Gastrocnemius medialis (tissue), 4 donors: ENCODE measurements around the gene NDST3. TPM values are rescaled to one million over a fixed set of nuclear protein-coding genes. Genes with fewer than 3 reads are reported as not detected.

Source experiments
- ATAC-seq, 2 donors: fragments of 150-250 bp; one replicate each; pipeline ENCODE4 v1.9.1; 2016
- DNase-seq, 2 donors: peaks; one replicate each; pipeline ENCODE4 v3.0.0-alpha.2; 2019
- H3K27ac ChIP-seq, 4 donors: fragments of 200-600 bp; sonication (generic); 1 replicate in 1 of 4; 2 replicates in 3 of 4; pipeline ENCODE4 v1.5.1; 2016 to 2018; ENCODE audit warnings: mild to moderate bottlenecking in 2 of 4, moderate library complexity in 1 of 4
- H3K27me3 ChIP-seq, 3 donors: fragments of 200-600 bp; sonication (generic) in 2 of 3; 1 replicate in 1 of 3; 2 replicates in 2 of 3; pipeline versions ENCODE4 v1.5.1 to v1.6.0; 2016 to 2019; ENCODE audit warnings: mild to moderate bottlenecking in 1 of 3, moderate library complexity in 1 of 3
- H3K36me3 ChIP-seq, 2 donors: fragments of 200-600 bp; sonication (generic) in 1 of 2; one replicate each; pipeline ENCODE4 v1.5.1; 2017 to 2018
- H3K4me1 ChIP-seq, 2 donors: fragments of 200-600 bp; sonication (generic) in 1 of 2; one replicate each; pipeline ENCODE4 v1.5.1; 2016 to 2017; ENCODE audit warnings: mild to moderate bottlenecking in 2 of 2
- H3K4me3 ChIP-seq, 4 donors: fragments of 200-600 bp; sonication (generic) in 3 of 4; 1 replicate in 1 of 4; 2 replicates in 3 of 4; pipeline ENCODE4 v1.5.1; 2016 to 2019; ENCODE audit warnings: mild to moderate bottlenecking in 2 of 4
- H3K9me3 ChIP-seq, 3 donors: fragments of 200-600 bp; sonication (generic) in 2 of 3; 1 replicate in 1 of 3; 2 replicates in 2 of 3; pipeline ENCODE4 v1.5.1; 2016 to 2019
- POLR2A ChIP-seq, 2 donors: fragments of 450-650 bp; IDR thresholded peaks; one replicate each; pipeline ENCODE4 v1.6.1; 2017; ENCODE audit warnings: antibody characterized with exemption in 2 of 2, mild to moderate bottlenecking in 2 of 2, moderate library complexity in 2 of 2
- in situ Hi-C, 4 donors: fragments of 200-750 bp; cut with MboI; loops; one replicate each; pipeline versions ENCODE4 v1.15.0 to v1.8.0; 2017; ENCODE audit warnings: low sequenced_read_pairs in 4 of 4
- intact Hi-C: fragments of 100-400 bp; cut with DNase I; formaldehyde crosslinking; loops from one replicate; pipeline ENCODE4 v1.15.1; 2023; ENCODE audit warnings: low total_unique reads
- total RNA-seq, 4 donors: library from RNA; depleted of rRNA; stranded (reverse); fragments of >200 nt; gene quantifications; one replicate each; pipeline versions ENCODE4 v1.1.0 to v1.2.3, GENCODE V29; 2016
- TF ChIP-seq, protein P1 (sequence below), 5 experiments: fragments of 450-650 bp in 3 of 5; fragments of 200-600 bp in 2 of 5; sonication (generic) in 2 of 5; IDR thresholded peaks in 4 of 5; conservative IDR thresholded peaks in 1 of 5; 1 replicate in 4 of 5; 2 replicates in 1 of 5; pipeline ENCODE4 v1.5.1; 2016 to 2019; ENCODE audit warnings: antibody characterized with exemption in 5 of 5, mild to moderate bottlenecking in 3 of 5, moderate library complexity in 3 of 5

The NDST3 gene
- total RNA-seq, 4 donors from 2014 or later = 0.13 TPM; not detected in 3

DNA sequence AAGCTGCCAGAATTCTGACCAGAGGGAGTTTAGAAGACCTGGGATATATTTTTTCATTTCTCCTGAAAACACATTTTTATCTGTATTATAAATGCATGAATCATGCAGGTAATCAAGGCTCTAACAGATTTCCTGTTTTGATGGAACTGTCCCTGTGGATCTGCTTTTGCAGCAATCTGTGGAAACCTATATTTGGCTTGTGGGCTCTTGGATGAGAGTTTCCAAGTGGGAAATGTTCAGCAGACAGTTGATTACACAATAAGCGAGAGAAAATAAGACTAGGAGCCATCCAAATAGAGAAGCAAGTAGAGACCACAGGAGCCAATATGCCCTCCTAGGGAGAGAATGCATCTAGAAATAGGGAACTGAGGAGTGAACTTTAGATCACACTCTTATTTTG, 105.0 kb downstream of the NDST3 start:
- TF ChIP-seq POLR2A (IDR thresholded peaks at IDR 0.05) = no peak
- TF ChIP-seq, protein P1, sequence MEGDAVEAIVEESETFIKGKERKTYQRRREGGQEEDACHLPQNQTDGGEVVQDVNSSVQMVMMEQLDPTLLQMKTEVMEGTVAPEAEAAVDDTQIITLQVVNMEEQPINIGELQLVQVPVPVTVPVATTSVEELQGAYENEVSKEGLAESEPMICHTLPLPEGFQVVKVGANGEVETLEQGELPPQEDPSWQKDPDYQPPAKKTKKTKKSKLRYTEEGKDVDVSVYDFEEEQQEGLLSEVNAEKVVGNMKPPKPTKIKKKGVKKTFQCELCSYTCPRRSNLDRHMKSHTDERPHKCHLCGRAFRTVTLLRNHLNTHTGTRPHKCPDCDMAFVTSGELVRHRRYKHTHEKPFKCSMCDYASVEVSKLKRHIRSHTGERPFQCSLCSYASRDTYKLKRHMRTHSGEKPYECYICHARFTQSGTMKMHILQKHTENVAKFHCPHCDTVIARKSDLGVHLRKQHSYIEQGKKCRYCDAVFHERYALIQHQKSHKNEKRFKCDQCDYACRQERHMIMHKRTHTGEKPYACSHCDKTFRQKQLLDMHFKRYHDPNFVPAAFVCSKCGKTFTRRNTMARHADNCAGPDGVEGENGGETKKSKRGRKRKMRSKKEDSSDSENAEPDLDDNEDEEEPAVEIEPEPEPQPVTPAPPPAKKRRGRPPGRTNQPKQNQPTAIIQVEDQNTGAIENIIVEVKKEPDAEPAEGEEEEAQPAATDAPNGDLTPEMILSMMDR (IDR thresholded peaks at IDR 0.05 in 4 of 5, conservative IDR thresholded peaks at IDR 0.05 in 1 of 5) = no peak
- intact Hi-C loops = no loop called here
- ATAC-seq (no peak), DNase-seq (no peak)
- H3K36me3 ChIP-seq = no peaks in the 10 kb centered on the region
- no peaks in the 10 kb centered on the region for H3K4me1 ChIP-seq
- no peaks in the 10 kb centered on the region for H3K27me3 ChIP-seq
- no peak overlapping the region for H3K4me3 ChIP-seq
- no peaks in the 10 kb centered on the region for H3K9me3 ChIP-seq
- no peak overlapping the region for H3K27ac ChIP-seq
- in situ Hi-C loops = no loop called here

DNA sequence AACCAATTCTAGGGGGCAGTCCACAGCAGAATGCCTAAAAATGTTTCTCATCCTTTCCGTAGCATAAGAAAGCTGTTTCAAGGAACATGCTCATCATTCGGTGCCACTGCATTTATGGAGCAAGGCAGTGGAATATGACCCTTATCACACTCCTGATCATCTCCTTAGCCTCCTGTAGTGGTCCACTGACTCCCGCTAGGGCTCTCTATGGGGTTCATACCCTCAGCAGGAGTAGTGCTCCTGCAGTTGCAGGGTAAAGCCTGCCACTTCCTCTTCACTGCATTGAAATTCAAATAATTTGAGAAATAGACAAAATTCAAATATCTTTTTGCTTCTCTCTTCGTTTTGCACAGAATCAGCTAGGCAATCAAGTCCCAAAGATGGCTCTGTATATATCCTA, 107.0 kb downstream of the NDST3 start:
- no peaks in the 10 kb centered on the region for H3K9me3 ChIP-seq
- intact Hi-C loops (no loop called here), in situ Hi-C loops (no loop called here)
- H3K4me3 ChIP-seq = no peak overlapping the region
- no peak overlapping the region for H3K27ac ChIP-seq
- no peaks in the 10 kb centered on the region for H3K27me3 ChIP-seq
- ATAC-seq (no peak), DNase-seq (no peak)
- no peaks in the 10 kb centered on the region for H3K36me3 ChIP-seq
- H3K4me1 ChIP-seq = no peaks in the 10 kb centered on the region
- TF ChIP-seq POLR2A (IDR thresholded peaks at IDR 0.05) = no peak
- TF ChIP-seq, protein P1 (IDR thresholded peaks at IDR 0.05 in 4 of 5, conservative IDR thresholded peaks at IDR 0.05 in 1 of 5) = no peak

DNA sequence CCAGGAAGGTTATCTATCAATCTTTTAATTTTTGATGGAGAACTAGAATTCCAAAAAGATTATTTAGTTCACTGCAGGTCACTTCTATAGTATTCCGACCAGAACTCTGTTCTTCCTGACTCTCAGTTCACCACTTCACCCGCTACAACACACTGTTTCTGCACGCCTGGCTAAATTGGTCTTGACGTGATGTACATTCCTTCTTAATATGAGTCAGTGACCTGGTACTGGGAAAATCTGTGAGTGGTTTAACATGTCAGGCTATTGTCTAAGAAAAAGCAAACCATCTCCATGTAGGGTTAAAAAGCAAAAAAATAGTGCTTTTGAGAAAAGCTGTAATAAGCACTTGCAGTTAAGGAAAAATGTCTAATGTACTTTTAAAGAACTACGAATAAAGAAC, 120.4 kb downstream of the NDST3 start:
- Histone ChIP-seq H3K27me3 (no peaks in the 10 kb centered on the region), H3K9me3 (no peaks in the 10 kb centered on the region), H3K4me1 (no peaks in the 10 kb centered on the region), H3K27ac (no peak overlapping the region), H3K4me3 (no peak overlapping the region), H3K36me3 (no peaks in the 10 kb centered on the region)
- intact Hi-C loops = no loop called here
- in situ Hi-C loops = no loop called here
- no peak for TF ChIP-seq POLR2A (IDR thresholded peaks at IDR 0.05)
- TF ChIP-seq, protein P1 (IDR thresholded peaks at IDR 0.05 in 4 of 5, conservative IDR thresholded peaks at IDR 0.05 in 1 of 5) = no peak
- ATAC-seq (no peak), DNase-seq (no peak)

DNA sequence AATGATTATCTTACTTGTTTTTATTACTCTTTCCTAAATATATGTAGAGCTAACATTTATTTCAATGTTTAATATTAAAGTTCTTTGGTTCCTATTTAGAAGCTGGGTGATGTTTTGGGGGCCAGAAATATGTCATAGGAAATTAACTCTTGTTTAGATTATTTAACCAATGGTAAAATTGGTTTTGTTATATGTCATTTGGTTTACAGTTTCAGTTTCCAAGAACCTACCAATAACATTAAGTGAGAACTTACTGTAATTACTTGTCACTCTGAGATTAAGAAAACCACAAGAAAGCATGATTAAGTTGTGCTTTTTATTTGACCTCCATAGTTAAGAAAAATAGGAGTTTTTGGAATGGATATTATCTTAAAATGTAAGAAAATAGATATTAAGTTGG, 121.2 kb downstream of the NDST3 start:
- H3K4me3 ChIP-seq = no peak overlapping the region
- H3K27me3 ChIP-seq = no peaks in the 10 kb centered on the region
- intact Hi-C loops = no loop called here
- in situ Hi-C loops = no loop called here
- ATAC-seq (no peak), DNase-seq (no peak)
- H3K27ac ChIP-seq = no peak overlapping the region
- H3K9me3 ChIP-seq = no peaks in the 10 kb centered on the region
- H3K36me3 ChIP-seq = no peaks in the 10 kb centered on the region
- H3K4me1 ChIP-seq = no peaks in the 10 kb centered on the region
- TF ChIP-seq, protein P1 (IDR thresholded peaks at IDR 0.05 in 4 of 5, conservative IDR thresholded peaks at IDR 0.05 in 1 of 5) = no peak

DNA sequence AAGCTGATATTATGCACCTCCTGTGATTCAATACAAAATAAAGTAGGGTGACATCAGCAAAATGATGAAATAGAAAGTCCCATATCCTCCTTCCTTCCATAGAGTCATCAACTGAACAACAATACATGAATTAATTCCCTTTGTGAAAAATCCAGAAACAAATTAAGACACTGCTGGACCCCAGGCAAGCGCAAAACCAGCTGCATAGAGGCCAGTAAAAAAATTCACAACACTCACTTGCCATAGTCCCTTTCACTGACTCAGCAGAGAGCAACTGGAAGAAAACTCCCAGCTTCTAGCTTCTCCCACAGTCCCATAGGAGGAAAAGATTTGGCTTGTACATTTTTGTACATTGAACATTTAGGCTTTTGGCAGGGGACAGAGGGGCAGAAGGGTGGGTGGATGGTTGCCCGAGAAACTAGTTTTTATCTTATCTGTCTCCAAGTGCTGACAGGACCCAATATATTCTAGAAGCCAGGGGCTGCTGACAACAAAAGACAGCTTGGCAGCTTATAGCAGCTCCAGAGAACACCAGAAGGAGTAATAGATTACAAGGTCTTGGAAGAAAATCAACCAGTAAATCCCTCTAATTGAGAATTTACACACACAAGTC, 124.6 kb downstream of the NDST3 start:
- H3K27ac ChIP-seq = no peak overlapping the region
- in situ Hi-C loops = no loop called here

More for the DNA sequence above, 124.6 kb downstream of the NDST3 start:
- TF ChIP-seq, protein P1 (IDR thresholded peaks at IDR 0.05 in 4 of 5, conservative IDR thresholded peaks at IDR 0.05 in 1 of 5) = no peak
- TF ChIP-seq POLR2A (IDR thresholded peaks at IDR 0.05) = no peak
- H3K4me1 ChIP-seq = no peaks in the 10 kb centered on the region
- intact Hi-C loops = no loop called here
- H3K9me3 ChIP-seq = no peaks in the 10 kb centered on the region
- H3K27me3 ChIP-seq = no peaks in the 10 kb centered on the region
- no peaks in the 10 kb centered on the region for H3K36me3 ChIP-seq
- ATAC-seq (no peak), DNase-seq (no peak)
- H3K4me3 ChIP-seq = no peak overlapping the region
